GM21737 (cell line): ENCODE results near the gene GLT6D1.

ENCODE experiments used
- ATAC-seq: cut with Tn5 transposase; IDR thresholded peaks from one replicate; pipeline ENCODE4 v1.9.1; 2021; ENCODE audit warnings: mild to moderate bottlenecking, moderate library complexity; ENCODE audit not compliant: unreplicated experiment

The GLT6D1 gene

DNA sequence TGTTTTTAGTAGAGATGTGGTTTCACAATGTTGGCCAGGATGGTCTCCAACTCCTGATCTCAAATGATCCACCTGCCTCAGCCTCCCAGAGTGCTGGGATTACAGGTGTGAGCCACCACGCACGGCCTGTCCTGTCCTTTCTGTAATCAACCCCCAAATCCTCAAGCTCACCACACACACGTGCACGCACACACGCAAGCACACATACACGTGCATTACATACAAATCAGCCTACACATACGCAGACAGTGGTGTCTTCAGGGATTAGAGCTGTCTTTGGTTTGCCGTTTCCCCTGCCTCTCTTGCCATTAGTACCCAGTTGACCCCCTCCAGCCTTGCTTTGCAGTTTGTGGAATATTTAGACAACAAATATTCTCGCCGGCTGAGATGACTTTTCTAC, 6.5 kb downstream of the GLT6D1 start:
- ATAC-seq: no peak

DNA sequence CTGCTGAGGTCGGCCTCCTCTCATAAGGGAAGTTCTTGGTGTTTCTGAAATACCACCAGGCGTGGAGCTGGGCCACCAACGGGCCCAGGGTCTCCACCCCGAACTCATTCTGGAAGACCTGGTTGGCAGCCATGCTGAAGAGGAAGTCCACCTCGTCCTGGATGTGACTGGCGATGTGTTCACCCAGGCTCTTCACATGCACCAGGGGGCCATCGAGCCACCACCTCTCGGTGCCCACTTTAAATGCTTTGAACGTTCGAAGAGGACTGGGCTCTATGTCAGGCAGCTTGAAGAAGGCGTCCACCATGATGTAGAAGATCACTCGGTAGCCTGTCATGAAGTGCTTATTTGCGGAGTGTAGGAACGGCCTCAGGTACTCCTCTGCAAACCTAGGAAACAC, 15.1 kb downstream of the GLT6D1 start:
- no peak for ATAC-seq

DNA sequence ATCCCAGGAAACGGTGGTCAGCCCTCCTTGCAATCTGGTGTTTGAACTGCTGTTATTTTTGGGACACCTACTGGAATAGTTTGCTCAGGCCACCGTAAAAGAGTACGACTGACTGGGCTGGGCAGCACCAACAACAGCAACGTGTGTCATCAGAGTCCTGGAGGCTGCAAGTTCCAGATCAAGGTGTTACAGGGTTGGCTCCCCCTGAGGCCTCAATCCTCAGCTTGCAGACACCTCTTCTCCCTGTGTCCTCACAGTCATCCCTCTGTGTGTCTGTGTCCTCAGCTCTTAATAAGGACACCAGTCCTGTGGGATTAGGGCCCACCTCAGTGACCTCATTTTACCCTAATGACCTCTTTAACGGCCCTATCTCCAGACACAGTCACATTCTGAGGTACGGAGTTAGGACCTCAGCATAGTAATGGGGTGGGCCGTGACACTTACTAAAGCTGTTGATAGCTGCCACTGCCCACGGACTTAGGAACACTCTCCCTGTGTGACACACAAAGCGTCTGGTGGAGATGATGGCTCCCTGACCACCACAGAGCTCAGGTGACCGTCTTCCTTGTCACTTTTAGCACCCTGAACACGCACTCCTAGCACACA, 16.8 kb downstream of the GLT6D1 start:
- ATAC-seq: no peak

DNA sequence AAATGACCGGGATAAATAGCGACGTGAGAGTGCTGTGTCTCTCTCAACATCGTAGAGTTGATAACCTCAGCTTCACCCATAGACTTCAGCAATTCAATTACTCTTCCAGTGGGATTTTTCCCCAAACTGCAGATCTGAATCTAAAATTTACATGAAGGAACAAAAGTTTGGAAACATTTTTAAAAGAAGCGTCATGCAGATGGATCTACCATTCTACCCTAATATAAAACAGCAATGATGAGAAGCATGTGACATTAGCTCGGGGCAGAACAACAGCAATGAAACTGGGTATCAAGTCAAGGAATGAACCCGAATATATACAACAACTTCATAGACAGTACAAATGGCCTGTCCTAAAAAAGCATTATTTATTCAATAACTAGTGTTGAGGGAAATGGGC, 18.8 kb downstream of the GLT6D1 start:
- no peak for ATAC-seq

DNA sequence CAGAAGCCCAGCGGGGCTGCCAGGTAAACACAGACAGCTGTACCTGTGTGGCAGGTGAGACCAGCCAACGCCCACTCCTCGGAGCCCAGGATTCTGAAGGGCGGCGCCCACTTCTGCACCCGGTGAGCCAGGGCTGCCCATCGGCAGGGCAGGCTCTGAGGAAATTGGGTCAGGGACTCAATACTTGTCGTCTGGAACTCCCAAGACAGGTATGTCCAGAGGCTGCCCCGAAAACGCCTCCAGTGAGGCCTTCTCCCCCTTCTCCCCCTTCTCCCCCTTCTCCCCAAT, 19.8 kb downstream of the GLT6D1 start:
- ATAC-seq: no peak

DNA sequence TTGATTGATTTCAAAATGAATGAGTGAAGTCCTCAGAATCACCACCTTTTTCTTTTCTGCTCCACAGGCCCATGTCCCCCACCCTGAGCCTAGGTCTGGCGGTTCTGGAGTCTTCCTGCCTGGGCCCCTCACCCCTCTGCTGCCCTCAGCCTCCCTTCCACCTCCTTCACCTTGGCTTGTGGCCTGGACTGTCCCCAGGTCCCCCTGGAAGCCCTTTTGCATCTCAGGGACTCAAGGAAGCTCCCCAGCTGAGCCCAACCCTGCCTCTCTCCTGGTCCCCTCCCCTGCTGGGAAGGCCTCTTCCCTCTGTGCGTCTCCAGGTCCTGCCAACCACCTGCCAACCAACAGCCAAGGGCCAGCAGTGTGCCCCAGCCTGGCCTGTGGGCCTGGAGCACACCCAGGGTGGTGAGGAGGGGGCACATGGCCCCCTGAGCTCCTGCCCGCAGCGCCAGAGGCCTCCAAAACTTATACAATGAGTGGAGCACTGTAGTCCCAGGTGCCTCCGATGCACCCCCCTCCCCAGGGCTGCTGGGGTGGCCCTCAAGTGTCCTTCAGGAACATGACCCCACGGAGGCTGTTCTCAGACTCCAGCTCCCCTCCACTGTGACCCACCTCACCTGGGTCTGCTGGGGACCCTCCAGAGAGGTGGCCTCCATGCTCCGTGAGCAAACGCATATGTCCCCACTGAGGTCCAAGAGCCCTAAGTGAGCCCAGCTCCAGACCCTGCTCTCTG, 20.3 kb downstream of the GLT6D1 start:
- ATAC-seq: no peak

DNA sequence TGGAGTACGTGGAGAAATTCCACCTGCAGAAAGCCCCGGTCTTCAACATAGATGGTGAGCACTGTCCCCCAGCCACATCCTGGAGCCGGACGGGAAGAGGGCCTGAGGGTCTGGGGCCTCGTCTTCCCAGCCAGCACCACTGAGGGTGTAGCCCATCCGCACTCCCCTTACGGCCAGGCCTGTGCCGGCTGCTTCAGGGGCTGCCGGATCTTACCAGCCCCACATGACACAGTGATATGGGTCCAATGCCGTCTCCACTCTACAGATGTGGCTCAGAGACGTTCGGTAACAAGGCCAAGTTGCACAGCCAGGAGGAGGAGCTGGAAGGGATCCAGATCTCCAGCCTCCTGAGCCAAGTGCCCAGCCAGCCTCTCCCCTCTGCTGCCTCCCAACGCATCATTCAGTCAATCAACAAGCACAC, 21.3 kb downstream of the GLT6D1 start:
- ATAC-seq: no peak

DNA sequence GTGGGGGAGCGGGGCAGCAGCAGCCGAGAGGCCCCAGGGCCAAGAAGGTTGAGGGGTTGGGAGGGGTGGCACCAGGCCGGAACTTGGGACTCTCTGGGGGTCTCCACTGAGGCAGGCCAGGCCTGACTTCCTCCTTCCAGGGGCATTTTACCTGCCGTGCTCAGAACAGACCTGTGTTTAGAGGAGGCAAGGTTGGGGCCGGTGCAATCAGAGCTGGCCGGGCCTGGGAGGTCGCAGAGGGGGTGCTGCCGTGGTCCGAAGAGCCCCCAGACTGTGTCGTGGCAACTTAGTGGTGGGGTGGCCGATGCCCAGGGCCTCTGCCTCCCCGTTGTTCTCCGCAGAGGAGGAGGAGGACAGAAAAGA, 21.8 kb downstream of the GLT6D1 start:
- ATAC-seq: no peak

DNA sequence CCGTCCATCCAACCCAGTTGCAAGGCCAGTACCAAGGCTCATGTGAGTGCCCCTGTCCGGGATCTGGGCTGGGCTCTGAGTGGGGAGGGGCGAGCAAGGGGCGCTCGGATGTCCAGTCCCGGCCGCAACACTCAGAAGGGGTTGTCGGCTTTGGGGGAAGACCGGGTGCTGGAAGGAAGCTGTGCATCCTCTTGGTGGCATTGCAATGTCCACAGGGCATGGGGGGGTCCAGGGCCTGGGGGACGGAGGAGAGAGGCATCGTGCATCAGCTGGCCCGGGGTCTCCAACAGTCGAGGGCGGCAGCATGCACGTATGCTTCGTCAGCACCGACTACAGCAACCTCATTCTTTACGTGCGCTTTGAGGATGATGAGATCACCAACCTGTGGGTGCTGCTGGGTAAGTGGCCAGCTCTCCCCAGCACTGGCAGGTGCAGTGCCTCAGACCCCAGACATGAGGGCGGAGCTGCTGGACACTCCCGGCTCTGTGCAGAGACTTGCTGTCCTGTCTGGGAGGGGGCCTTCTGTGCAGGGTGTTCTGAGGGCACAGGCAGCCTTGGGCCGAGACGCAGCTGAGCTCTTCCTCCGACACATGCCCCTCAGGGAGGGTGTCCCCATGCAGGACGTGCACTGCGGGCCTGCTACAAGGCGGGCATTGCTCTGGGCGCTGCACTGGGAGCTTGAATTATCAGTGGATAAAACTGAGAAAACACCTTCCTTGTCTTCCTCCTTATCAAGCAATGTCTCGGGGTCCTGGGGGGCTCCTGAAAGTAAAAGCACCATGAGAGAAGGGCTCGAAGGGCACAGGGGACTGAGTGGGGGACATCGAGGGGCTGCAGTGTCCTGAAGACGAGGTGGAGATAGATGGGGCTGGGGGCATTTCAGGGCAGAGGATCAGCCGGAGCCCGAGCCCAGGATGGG, 22.5 kb downstream of the GLT6D1 start:
- ATAC-seq: no peak

DNA sequence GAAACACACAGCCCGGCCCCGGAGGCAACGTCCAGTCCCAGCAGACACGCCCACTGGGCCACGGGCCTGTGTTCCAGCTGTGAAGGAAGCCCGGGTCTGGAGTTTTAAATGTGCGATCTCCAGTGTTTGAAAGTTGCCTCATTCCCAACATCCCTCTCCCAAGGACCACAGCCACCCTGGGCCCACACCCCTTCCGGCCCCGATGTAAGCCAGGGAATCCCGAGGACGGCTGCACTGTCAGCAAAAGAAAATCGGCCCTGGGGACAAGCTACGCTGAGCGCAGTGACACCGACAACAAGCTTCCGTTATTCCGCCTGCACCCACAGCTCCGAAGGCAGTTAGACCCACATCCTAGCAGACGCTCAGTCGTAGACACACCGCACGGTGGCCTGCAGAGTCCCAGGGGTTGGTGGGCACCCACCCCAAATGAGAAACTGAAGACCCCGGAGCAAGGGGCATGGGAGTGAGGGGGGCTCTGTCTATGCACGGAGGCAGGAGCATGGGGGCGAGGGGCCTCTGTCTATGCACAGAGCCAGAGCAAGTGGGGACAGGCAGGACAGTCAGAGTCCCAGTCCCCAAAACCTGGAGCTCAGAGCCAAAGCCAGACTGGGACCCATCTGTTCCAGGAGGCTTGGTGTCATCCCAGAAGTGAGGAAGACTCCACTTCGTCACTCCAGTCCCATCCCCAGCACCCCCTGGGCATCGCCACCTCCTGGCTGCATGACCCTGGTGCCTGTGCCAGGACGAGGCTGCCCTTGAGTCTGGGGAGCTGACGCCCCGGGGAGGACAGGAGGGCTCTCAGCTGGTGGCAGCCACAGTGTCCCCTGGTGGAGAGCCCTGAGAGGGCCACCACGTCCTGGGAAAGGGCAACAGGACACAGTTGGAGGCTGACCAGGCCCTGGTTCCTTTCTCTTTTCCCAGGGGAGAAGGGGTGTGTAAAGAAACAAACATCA, 23.4 kb downstream of the GLT6D1 start:
- no peak for ATAC-seq

DNA sequence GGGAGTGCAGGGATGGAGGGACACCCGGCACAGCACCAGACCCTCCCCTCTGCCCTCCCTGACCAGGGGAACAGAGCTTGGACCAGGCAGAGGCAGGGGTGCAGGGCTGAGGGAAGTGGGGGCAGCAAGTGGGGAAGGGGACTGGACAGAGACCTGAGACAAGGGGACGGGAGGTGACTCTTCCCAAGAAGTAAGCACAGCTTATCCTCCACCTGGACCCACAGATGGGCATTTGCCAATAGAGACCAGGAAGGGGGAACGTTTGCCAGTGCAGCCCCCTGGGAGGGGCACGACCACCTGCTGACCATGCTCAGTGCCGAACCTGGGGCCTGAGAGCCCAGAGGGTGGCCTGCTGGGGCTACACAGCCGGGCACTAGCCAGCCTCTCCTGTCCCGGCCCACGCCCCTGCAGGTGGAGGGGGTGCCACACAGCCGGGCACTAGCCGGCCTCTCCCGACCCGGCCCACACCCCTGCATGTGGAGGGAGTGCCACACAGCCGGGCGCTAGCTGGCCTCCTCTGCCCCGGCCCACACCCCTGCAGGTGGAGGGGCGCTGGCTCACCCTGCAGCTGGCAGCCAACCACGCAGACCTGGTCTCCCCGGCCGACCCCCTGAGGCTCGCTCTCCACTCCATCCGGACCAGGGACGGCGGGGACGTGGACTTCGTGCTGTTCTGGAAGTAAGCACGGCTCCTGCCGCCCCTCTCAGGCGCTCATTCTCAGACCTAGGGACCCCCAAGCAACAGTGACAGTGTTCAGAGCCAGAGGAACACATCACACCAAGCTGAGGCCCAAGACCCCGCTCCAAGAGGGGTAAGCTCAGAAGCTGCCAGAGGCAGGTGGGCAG, 24.3 kb downstream of the GLT6D1 start:
- no peak for ATAC-seq

DNA sequence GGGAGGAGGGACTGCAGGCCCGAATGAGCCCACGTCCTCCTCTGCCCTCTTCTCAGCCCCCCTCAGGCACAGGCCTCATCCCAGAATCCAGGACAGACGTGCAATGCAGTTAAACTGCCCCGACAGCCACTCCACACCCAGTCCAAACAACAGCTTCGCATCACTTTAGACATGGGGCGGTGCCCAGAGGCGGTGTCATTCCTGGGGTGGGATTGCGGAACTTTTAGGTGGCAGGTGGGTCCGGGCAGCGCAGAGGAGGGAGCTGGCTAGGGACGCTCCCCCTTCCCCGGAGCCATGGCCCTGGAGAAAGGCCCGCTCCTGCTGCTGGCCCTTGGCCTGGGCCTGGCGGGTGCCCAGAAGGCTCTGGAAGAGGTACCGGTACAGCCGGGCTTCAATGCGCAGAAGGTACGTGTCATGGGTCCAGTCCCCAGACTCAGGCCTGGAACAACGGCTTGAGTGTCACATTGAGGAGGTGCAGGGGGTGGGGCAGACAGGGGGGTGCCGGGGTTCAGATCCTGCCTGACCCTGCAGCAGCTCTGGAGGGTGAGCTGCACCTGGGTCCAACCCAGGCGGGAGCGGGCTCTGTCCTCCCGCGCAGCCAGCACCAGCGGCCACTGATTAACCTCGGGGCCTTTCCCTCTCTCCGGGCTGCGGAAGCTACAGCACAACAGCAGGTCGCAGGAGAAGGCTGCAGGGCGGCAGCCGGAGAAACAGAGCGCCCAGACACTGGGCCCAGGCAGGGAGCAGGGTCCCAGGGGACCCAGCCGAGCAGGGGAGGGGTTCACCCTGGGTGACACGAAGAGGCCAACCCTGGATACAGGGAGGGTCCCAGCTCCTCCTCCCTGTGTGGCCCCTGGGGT, 25.2 kb downstream of the GLT6D1 start:
- ATAC-seq: no peak

DNA sequence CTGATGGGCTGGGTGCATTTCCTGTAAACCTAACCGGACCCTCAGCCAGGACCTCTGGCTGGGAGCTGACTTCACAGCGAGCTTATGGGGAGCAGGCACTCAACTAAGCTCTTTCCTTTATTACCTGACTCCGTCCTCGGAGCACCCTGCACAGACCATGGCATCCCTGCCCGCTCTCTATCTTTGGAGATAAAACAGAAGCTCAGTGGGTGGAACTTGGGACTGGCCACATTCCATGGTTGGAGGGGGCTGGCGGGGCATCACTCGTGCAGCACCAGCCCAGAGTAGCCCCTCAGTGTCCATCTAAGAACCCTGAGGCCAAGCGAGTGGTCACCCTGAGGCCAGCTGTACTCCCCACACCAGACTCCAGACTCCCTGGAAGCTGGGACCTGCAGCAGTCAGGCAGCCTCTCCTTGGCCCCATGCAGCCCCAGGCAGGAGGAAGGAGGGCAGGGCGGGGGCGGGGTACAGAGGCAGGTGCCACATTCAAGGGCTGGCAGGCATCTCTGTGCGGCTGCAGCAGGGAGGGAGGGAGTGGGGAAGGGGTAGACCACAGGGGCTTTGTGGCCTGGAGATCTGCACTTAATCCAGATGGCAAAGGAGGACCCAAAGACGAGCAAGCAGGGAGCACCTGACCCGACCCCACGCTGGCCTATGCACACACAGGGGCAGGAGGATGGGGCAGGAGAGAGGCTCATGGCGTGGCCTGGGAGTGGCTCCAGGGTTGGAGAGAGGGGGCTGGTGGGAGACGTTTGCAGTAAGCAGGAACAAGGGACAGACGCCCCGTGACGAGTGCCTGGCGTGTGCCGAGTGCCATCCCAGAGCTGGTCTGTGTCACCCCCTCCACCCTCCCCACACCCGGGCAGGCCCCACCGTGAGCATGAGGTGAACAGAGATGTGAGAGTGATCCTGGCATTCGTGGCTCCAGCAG, 26.1 kb downstream of the GLT6D1 start:
- no peak for ATAC-seq

DNA sequence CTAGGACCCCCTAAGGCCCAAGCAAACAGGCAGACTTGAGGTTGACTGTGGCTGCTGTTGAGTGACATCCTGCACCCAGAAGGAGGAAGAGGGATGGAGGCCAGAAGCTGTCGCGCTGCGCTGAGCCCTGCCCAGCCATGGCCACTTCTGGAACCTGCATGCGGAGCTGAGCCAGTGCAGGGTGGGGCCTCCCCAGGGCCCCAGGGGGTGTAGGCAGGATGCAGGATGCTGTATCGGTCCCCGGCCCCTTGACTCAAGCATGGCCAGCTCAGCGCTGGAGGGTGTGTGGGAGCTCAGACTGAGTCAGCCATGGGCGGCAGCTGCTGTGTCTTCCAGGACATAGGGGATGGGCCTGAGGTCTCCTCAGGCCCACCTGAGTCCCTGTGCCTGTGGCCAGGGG, 26.9 kb downstream of the GLT6D1 start:
- no peak for ATAC-seq

DNA sequence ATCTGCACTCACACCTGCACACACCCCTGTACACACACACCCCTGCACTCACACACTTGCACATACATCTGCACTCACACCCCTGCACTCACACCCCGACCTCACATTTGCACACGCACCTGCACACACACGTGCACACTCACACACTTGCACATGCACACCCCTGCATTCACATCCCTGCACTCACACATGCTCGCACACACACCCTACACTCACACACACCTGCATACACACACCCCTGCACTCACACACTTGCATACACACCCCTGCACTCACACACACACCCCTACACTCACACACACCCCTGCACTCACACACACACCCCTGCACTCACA, 27.5 kb downstream of the GLT6D1 start:
- no peak for ATAC-seq

DNA sequence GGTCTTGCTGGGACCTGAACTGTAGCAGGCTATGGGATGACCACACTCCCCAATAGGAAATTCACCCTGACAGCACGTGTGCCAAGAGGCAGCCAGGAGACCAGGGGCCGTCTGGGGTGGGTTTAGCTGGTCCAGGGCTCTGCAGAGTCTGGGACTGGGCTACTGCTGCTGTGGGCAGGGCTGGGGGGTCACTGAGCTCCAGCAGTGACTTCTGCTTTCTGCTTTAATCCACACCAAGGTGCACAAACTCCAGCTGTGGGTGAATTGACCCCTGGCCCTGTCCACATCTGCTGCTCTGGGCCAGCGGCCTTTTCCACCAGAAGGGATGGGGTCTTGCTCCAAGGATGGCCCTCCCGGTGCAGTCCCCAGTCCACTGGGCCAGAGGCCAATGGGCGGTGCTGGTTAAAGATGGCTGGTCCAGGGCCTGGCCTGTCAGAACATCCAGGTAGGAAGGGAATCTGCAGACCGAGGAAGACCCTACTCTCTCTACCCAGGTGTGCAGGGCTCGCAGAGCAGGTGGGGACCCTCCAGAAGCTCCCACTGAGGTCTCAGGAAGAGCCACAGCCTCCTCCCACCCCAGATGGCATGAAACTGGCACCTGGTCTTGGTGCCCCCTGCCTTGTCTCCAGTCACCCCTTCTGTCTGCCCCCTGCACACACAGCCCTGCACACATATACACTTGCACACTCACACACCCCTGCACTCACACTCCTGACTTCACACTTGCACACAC, 28.0 kb downstream of the GLT6D1 start:
- no peak for ATAC-seq

DNA sequence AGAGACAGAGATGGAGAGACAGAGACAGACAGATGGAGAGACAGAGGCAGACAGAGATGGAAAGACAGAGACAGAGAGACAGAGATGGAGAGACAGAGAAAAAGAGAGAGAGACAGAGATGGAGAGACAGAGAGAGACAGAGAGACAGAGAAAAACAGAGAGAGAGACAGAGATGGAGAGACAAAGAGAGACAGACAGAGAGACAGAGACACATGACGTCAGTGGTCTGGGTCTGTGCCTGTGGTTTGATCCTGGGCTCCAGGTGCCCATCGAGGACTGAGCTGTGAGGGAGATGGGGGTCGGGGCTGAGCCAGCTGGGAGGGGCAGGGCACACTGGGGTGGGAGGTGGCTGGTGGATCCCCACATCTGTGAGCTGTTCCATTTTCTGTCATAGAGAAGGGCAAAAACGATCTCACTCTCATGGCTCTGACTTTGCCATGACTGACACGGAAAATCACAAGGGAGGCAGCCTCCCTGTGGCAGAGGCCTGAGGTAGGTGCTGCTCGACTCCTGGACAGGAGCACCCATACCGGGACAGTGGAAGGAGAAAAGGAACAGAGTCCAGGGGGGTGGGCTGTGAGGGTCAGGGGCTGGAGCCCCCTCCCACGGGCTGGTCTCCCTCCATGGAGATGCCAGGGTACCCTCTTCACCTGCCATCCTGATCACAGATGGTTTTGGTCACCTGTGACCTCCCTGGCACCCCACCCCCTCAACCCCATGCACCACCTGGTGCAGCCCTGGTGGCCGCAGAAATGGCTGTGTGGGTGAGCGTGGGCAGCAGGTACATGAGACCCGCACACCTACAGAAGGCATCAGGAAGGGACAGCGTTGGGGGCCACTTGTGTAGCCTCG, 28.8 kb downstream of the GLT6D1 start:
- no peak for ATAC-seq
